ENCODE measurements around the gene SPATA22.

DNA sequence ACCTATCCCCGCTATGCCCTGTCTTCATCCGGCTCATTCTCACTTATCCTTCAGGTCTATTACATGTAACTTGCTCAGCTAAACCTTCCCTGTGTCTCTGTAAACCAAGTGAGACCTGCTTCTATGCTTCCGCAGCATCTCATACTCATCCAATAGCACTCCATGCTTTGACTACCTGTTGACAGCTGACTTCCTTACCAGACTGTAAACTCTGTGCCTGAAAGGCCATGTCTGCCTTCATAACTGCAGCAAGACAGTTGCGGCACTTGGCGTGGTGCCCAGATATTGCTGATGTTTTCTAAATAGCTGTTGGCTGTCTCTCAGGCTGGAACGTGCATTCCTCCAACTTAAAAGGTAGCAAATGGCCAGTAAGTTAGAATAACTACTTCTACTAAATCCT lies 71.6 kb downstream of the SPATA22 start:
- no peak for TF ChIP-seq CTCF (IDR thresholded peaks at IDR 0.05)
- no peak for TF ChIP-seq POLR2A (IDR thresholded peaks at IDR 0.05)

Measured in testis (tissue), 2 donors.